GM19328 (cell line): Measurements from ENCODE around the gene TOLLIP.
"Not testable (repeated sequence)": the region's sequence is repeated elsewhere in the genome, so short reads cannot be mapped to it uniquely, and the experiment has no call there.

Source experiments
- ATAC-seq: cut with Tn5 transposase; IDR thresholded peaks from one replicate; pipeline ENCODE4 v1.9.1; 2021; ENCODE audit warnings: mild to moderate bottlenecking, moderate library complexity; ENCODE audit not compliant: unreplicated experiment

The TOLLIP gene

DNA sequence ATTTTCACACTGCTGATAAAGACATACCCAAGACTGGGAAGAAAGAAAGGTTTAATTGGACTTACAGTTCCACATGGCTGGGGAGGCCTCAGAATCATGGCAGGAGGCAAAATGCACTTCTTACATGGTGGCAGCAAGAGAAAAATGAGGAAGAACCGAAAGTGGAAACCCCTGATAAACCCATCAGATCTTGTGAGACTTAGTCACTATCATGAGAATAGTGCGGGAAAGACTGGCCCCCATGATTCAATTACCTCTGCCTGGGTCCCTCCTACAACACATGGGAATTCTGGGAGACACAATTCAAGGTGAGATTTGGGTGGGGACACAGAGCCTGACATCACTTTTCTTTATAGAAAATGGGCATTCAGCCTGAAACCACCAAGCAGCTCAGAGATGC is 42.5 kb downstream of the TOLLIP start:
- not testable (repeated sequence) for ATAC-seq

DNA sequence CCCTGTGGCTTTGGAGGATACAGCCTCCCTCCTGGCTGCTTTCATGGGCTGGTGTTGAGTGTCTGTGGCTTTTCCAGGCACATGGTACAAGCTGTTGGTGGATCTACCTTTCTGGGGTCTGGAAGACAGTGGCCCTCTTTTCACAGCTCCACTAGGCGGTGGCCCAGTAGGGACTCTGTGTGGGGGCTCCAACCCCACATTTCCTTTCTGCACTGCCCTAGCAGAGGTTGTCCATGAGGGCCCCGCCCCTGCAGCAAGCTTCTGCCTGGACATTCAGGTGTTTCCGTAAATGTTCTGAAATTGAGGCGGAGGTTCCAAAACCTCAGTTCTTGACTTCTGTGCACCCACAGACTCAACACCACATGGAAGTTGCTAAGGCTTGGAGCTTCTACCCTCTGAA is 44.0 kb downstream of the TOLLIP start:
- ATAC-seq, result not testable (repeated sequence)

- not testable (repeated sequence) for ATAC-seq
Observed at GRCh38 chr11:1264444-1264843, 45.0 kb downstream of the TOLLIP start.

- no peak for ATAC-seq
Observed at GRCh38 chr11:1263010-1263409, 46.4 kb downstream of the TOLLIP start.

DNA sequence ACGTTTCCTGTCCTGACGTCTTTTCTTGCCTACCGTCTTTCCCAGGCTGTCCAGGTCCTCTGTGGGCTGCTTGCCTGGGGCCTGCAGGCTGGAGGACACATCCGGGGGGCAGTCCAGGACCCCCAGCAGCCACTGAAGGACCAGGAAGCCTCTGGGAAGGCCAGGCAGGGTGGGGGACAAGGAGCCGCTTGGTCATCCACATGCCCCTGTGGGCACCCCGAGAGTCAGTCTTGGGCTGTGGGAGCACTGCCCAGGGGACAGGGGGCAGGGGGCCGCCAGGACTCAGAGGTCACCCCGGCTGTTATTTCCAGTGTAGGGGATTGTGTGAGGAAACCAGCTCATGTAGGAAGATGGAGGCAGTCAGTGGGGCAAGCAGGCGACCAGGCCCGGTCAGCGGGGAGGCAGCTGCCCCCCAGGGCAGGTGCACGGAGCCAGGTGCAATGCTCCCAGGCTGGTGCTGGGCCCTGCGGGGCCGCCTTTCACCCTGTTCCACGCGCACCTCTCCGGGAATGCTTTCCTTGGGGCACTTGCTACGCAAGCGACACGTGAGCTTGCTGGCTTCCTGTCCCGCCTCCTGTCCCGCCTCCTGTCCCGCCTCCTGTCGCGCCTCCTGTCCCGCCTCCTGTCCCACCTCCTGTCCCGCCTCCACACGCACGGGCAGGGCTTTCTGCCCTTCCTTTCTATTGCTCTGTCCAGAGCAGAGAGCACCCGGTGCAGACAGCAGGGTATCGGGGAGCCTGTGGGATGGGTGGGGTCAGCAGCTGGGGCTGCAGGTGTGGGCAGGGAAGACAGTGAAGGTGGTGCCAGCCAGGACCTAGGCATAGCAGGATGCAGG is 47.0 kb downstream of the TOLLIP start:
- no peak for ATAC-seq

GRCh38 chr11:1261241-1262071 is 48.0 kb downstream of the TOLLIP start:
- no peak for ATAC-seq

GRCh38 chr11:1260620-1261019 is 48.8 kb downstream of the TOLLIP start:
- no peak for ATAC-seq

DNA sequence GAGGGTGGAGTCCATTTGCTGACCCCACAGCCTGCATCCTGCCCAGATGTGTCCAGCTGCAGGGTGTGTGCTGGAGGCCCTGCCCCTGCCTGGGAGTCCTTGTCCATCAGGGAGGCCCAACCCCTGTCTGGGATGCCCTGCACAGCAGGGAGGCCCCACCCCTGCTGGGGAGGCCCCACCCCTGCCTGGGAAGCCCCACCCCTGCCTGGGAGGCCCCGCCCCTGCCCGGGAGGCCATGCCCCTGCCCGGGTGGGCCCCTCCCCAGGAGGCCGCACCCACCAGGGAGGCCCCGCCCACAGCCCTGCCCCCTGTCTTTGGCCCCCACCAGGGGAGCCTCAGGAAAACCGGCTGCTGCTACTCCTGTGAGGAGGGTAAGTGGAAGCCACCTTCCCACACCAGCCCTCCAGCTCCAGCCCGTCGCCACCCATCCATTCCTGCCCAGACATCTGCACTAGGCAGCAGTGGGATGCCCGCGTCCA is 49.4 kb downstream of the TOLLIP start:
- no peak for ATAC-seq

- ATAC-seq, result no peak
Observed at GRCh38 chr11:1259561-1259960, 49.9 kb downstream of the TOLLIP start.

DNA sequence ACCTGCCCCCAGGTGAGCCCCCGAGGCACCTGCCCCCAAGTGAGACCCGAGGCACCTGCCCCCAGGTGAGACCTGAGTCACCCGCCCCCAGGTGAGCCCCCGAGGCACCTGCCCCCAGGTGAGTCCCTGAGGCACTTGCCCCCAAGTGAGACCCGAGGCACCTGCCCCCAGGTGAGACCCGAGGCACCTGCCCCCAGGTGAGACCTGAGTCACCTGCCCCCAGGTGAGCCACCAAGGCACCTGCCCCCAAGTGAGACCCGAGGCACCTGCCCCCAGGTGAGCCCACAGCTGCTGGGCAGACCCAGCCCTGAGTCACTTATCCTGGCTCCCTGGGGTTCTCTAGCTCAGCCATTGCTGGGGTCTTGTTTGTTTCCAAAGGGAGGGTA is 50.4 kb downstream of the TOLLIP start:
- ATAC-seq, result no peak

- ATAC-seq, result no peak
Observed at GRCh38 chr11:1258401-1259075, 50.9 kb downstream of the TOLLIP start.

- no peak for ATAC-seq
Observed at GRCh38 chr11:1257916-1258315, 51.5 kb downstream of the TOLLIP start.

GRCh38 chr11:1257366-1257765 is 52.1 kb downstream of the TOLLIP start:
- ATAC-seq, result no peak

GRCh38 chr11:1256257-1257045 is 53.0 kb downstream of the TOLLIP start:
- no peak for ATAC-seq

GRCh38 chr11:1255151-1255550 is 54.3 kb downstream of the TOLLIP start:
- no peak for ATAC-seq

GRCh38 chr11:1254733-1255132 is 54.7 kb downstream of the TOLLIP start:
- no peak for ATAC-seq

GRCh38 chr11:1254086-1254648 is 55.3 kb downstream of the TOLLIP start:
- no peak for ATAC-seq

- ATAC-seq, result no peak
Observed at GRCh38 chr11:1253103-1253485, 56.3 kb downstream of the TOLLIP start.

- ATAC-seq, result no peak
Observed at GRCh38 chr11:1252371-1253102, 56.9 kb downstream of the TOLLIP start.
